NAMALWA (cell line): ENCODE data around the gene RAI14.

Source experiments
- DNase-seq: peaks from one replicate; pipeline ENCODE4 v3.0.0-alpha.2; 2015; ENCODE audit warnings: low spot score

Gene RAI14

DNA sequence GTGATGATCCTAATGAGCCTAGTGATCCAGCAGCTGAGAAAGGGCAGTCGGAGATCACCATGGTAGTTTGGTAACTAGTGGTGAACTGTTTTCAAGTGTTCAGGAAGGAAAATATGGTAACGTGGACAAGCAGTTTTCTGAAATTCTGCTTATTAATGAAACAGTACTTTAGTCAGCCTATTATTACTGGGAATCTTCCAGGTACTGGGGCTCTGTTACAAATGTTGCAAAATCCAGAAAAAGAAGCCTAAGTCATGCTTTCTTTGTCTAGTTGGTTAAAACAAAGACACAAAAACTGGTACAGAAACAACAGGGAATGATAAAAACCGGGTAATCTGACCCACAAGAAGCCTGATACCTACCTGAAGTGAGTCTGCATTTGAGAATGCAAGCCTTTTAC is 201.0 kb downstream of the RAI14 start:
- no peak for DNase-seq

DNA sequence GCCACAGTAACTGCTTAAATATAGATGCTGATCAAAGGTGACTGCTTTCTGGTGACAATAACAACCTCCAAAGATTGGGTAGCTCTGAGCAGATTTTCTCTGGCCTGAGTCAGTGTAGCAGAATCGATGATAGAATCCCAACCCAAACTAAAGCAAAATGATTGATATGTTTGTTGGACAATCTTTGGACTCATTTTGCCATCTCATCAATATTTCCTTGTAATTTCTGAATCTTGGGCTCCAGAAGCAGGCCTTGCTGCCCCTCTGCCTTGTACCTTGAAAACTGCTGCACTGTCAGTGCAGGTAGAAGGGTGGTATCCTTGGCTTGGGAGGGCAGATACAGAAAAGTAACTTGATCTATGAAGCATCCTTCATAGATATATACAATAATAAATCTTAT is 201.8 kb downstream of the RAI14 start:
- no peak for DNase-seq

DNA sequence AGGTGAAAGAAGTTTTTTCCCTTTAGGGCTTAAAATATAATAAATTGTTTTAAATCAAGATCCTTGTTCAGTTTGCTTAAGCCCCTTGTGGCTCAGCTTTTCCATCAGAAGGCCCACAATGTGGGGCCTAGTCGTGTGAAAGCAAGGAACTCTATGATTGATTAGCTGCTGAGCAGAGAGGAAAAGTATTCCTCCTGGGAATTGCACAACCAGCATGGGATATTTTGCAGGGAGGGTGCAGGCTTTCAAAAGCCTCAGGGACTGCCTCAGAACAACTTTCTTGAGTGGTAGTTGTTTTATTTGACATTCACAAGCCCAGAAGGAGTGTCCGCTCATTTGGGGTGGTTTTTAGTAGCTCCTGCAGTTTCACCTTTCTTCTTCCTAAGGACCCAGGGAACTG is 202.7 kb downstream of the RAI14 start:
- DNase-seq = no peak

DNA sequence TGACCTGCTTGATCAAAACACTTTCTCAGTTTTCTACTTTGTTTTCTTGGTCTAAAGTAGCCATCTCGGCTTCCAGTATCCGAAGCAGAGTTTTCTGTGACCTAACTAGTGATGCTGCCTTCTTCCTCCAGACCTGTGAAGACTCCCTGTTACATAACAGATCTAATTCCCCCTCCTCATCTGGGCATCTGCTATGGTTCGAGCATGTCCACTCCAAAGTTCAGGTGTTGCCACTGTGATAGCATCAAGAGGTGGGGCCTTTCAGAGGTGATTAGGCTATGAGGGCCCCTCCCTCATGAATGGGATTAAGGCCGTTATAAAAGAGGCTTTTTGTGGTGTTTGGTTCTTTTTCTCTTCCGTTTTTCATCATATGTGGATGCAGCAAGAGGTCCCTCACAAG is 203.1 kb downstream of the RAI14 start:
- no peak for DNase-seq

DNA sequence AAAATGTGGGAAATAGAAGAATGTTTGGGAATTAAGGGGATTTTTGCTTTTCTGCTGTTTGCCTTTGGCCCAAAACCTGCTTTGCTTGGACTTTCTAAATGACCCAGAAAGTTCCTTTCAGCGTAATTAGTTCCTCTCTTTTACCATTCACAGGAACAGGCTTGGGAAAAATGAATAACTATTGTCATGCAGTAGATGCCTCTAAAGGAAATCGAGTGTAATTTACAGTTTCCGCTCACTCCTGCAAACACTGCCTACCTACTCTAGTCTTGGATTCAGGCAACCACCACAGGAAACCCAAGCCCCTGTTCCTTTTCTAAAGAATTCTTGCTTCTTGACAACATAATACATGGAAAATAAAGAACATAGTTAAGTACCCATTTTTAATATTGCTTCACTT is 207.8 kb downstream of the RAI14 start:
- DNase-seq = no peak

DNA sequence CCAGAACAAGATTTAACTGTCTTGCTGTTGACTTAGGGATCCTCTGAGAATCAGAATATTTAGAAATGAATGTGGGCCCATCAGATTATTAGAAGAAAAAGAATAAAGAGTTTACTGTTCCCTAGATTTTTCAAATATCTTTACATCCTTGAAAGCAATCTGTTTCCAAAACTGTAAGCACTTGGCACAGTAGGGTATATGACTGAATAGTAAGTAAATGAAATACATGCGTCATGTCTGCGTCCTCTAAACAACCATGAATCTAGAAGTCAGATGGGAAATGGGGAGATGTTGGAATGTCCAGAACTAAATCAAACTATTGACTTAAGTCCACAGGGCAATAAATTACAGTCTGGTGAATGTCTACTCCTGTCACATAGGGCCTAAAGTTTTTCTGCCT is 209.0 kb downstream of the RAI14 start:
- no peak for DNase-seq

DNA sequence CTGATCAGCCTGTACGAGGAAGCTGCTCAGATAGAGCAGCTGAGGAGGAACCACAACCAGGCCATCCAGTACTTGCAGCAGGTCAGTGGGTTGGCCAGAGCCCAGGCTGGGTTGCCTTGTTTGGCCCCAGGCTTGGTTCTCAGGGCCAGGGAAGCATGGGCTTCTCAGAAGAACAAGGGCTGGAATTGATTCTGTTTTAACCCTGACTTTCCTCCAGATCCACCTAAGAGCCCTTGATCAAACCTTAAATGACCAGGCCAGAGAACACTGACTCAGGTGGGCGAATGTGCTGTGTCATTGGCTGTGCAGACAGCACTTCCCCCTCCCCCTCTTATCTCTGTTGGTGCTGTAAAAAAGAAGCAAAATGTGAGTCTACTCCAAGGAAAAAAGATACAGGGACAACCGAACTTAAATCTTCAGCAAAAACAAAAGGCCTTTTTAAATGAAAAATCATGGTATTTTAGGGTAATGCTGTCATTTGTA is 210.9 kb downstream of the RAI14 start:
- no peak for DNase-seq

DNA sequence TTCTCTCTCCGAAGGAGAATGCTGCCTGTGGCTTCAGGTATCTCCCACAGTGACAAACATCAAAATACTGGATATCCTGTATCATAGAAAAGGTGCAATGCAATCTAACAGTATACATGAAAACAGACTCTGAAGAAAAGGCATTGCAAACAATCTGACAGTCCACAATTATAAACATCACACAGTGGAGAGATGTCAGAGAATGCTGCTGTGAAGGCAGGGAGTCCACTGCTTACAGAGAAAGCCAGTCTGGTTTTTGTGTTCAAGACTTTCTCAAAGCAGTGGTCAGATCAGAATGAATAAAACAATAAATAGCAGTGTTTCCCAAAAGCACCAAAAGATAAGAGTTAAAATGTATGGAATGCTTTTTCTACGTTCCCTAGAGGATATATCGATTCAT is 211.5 kb downstream of the RAI14 start:
- DNase-seq = no peak

DNA sequence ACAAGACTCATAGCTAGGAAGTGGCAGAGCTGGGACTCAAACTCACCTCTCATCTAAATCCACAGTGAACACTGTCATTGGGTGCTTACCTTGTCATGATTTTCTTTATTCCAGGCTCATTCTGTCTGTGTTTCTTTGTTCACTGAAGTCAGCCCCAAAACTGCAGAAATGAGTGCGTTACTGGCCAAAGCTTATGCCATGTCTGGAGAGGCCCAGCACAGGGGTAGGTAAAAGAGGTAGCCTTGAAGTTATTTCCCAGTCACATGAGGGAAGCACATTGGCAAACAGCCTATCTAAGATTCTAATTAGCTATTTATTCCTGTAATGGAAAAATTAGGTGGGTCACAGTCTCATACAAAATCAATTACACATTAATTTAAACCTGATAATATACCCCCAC is 212.7 kb downstream of the RAI14 start:
- DNase-seq = no peak

DNA sequence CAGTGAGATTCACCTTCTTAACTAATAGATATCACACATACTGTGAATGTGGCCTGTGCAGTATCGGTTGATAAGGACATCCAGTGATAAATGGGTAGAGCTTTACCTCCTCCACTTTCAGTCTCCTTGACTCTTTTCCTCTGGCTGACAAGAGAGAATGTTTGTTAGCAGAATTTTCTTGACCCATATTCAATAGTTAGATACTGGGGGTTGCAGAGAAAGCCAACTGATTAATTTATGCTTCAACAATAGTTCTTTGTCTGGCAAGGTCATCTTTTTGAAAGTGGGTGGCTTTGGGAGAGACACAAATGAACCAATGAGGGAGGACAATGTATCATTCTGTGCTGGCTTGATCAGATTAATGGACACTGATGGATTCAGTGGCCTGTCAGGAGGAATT is 213.1 kb downstream of the RAI14 start:
- DNase-seq = no peak

DNA sequence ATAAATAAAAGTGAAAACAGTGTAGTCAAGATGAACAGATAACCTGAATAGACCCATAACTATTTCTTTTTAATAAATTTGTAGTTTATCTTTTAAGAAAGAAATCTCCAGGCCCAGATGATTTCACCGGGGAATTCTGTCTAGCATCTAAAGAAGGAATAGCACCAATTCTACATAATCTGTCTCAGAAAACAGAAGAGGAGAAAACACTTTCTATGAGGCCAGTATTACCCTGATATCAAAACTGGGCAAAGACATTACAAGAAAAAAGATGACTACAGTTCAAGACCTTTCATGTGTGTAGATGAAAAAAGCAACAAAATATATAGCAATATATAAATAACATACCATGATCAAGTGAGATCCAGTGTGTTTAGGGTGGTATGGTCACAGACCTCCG is 214.3 kb downstream of the RAI14 start:
- no peak for DNase-seq

DNA sequence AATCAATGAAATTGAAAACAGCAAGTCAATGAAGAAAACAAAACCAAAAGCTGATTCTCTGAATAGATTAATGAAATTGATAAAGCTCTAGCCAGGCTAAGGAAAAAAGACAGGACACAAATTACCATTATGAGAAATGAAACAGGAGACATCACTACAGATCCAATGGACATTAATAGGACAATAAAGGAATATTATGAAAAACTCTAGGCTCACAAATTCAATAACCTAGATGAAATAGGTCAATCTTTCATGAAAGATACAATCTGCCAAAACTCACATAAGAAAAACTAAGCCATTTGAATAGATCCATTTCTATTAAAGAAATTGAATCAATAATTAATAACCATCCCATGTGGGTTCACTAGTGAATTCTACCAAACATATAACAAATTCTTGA is 220.1 kb downstream of the RAI14 start:
- DNase-seq = no peak

DNA sequence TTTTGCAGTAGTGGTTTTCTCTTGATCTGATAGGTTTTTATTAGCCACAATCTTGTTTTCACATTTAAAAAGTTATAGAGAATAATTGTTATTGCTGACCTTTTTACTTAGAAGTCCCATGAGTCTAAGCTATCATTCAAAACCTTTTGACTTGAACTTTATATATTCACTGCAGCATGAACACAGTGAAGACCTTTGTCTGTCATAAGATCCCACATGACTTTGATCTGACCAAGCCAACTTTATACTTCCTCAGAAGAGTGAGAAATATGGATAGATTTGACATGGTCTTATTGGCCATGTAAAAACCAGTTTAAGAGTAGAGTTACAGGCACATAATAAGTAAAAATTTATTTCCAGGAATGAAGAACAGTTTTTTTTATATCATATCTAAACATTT is 225.1 kb downstream of the RAI14 start:
- DNase-seq = no peak
